KMS-11 (cell line): ENCODE results near the gene FKBP5.

ENCODE experiments used
- H2AFZ ChIP-seq: fragments of 200-600 bp; sonication (generic); 2 replicates; pipeline ENCODE4 v1.6.1; 2016; ENCODE audit warnings: antibody characterized with exemption, mixed run types, low read depth
- H3K27ac ChIP-seq: fragments of 200-600 bp; sonication (generic); 2 replicates; pipeline ENCODE4 v1.6.1; 2016; ENCODE audit warnings: mild to moderate bottlenecking, mixed run types
- H3K27me3 ChIP-seq: fragments of 200-600 bp; sonication (generic); 2 replicates; pipeline ENCODE4 v1.6.1; 2017; ENCODE audit warnings: mild to moderate bottlenecking, low read depth, mixed run types, moderate library complexity; ENCODE audit not compliant: insufficient read depth
- H3K36me3 ChIP-seq: fragments of 200-600 bp; sonication (generic); 2 replicates; pipeline ENCODE4 v1.6.1; 2017; ENCODE audit warnings: mild to moderate bottlenecking, mixed run types; ENCODE audit not compliant: insufficient read depth
- H3K4me1 ChIP-seq: fragments of 200-600 bp; sonication (generic); 2 replicates; pipeline ENCODE4 v1.6.1; 2016; ENCODE audit warnings: mild to moderate bottlenecking, low read depth, mixed run types; ENCODE audit not compliant: poor library complexity, severe bottlenecking
- H3K4me2 ChIP-seq: fragments of 200-600 bp; sonication (generic); 2 replicates; pipeline ENCODE4 v1.7.0; 2016; ENCODE audit warnings: mild to moderate bottlenecking, mixed run types
- H3K4me3 ChIP-seq: fragments of 200-600 bp; sonication (generic); IDR thresholded peaks from 2 replicates; pipeline ENCODE4 v1.6.1; 2017; ENCODE audit warnings: low read depth, low read length, mixed read lengths; ENCODE audit not compliant: insufficient read depth
- H3K79me2 ChIP-seq: fragments of 200-600 bp; sonication (generic); 2 replicates; pipeline ENCODE4 v1.6.1; 2016; ENCODE audit warnings: low read depth, mixed run types; ENCODE audit not compliant: insufficient read depth
- H3K9ac ChIP-seq: fragments of 200-600 bp; sonication (generic); 2 replicates; pipeline ENCODE4 v1.6.1; 2016; ENCODE audit warnings: mild to moderate bottlenecking, mixed run types
- H4K20me1 ChIP-seq: fragments of 200-600 bp; sonication (generic); 2 replicates; pipeline ENCODE4 v1.6.1; 2016; ENCODE audit warnings: mild to moderate bottlenecking, mixed run types; ENCODE audit not compliant: insufficient read depth
- CTCF ChIP-seq: fragments of 200-600 bp; sonication (generic); conservative IDR thresholded peaks from 2 replicates; pipeline ENCODE4 v1.6.1; 2017; ENCODE audit warnings: low read depth, mild to moderate bottlenecking, antibody characterized with exemption, low read length, moderate library complexity, mixed read lengths

Gene FKBP5

GRCh38 chr6:35550437-35550836, 138.3 kb downstream of the FKBP5 start:
- Histone ChIP-seq H2AFZ (no peak overlapping the region), H3K27me3 (no peaks in the 10 kb centered on the region), H3K4me2 (no peak overlapping the region), H3K36me3 (no peaks in the 10 kb centered on the region), H3K4me1 (no peaks in the 10 kb centered on the region), H4K20me1 (no peaks in the 10 kb centered on the region), H3K4me3 (no peak overlapping the region), H3K27ac (no peak overlapping the region), H3K79me2 (no peaks in the 10 kb centered on the region), H3K9ac (no peak overlapping the region)
- TF ChIP-seq CTCF = no peak

- Histone ChIP-seq H2AFZ (no peak overlapping the region), H3K27me3 (no peaks in the 10 kb centered on the region), H4K20me1 (no peaks in the 10 kb centered on the region), H3K4me3 (no peak overlapping the region), H3K9ac (no peak overlapping the region), H3K36me3 (no peaks in the 10 kb centered on the region), H3K4me2 (no peak overlapping the region), H3K79me2 (no peaks in the 10 kb centered on the region), H3K27ac (no peak overlapping the region), H3K4me1 (no peaks in the 10 kb centered on the region)
- TF ChIP-seq CTCF = no peak
Observed at GRCh38 chr6:35547676-35548075, 141.0 kb downstream of the FKBP5 start.

- no peaks in the 10 kb centered on the region for H3K36me3 ChIP-seq
- H3K27ac ChIP-seq = no peak overlapping the region
- TF ChIP-seq CTCF = no peak
- H3K79me2 ChIP-seq = no peaks in the 10 kb centered on the region
- no peak overlapping the region for H3K4me3 ChIP-seq
- no peaks in the 10 kb centered on the region for H3K27me3 ChIP-seq
- no peak overlapping the region for H2AFZ ChIP-seq
- no peaks in the 10 kb centered on the region for H3K4me1 ChIP-seq
- H3K9ac ChIP-seq = no peak overlapping the region
- H4K20me1 ChIP-seq = no peaks in the 10 kb centered on the region
- H3K4me2 ChIP-seq = no peak overlapping the region
Observed at GRCh38 chr6:35544769-35545361, 143.8 kb downstream of the FKBP5 start.

- Histone ChIP-seq H3K36me3 (no peaks in the 10 kb centered on the region), H3K9ac (no peak overlapping the region), H3K27me3 (no peaks in the 10 kb centered on the region), H3K4me1 (no peaks in the 10 kb centered on the region), H4K20me1 (no peaks in the 10 kb centered on the region), H3K79me2 (no peaks in the 10 kb centered on the region), H2AFZ (no peak overlapping the region), H3K4me3 (no peak overlapping the region), H3K27ac (no peak overlapping the region), H3K4me2 (no peak overlapping the region)
- TF ChIP-seq CTCF = no peak
Observed at GRCh38 chr6:35543459-35544193, 145.1 kb downstream of the FKBP5 start.
